GM19351 (cell line): Measurements from ENCODE around the gene IER5L.

Source experiments
- ATAC-seq: cut with Tn5 transposase; IDR thresholded peaks from one replicate; pipeline ENCODE4 v1.9.1; 2021; ENCODE audit warnings: mild to moderate bottlenecking, moderate library complexity; ENCODE audit not compliant: unreplicated experiment

The IER5L gene

GRCh38 chr9:129177791-129178567, at the start of gene IER5L:
Gene IER5L (minus strand): TSS chr9:129178261. CDS start chr9:129178052, 209 bp downstream.
- peak; percentile 86 for ATAC-seq

- no peak for ATAC-seq
Observed at GRCh38 chr9:129227843-129228189, 49.8 kb upstream of the IER5L start.

DNA sequence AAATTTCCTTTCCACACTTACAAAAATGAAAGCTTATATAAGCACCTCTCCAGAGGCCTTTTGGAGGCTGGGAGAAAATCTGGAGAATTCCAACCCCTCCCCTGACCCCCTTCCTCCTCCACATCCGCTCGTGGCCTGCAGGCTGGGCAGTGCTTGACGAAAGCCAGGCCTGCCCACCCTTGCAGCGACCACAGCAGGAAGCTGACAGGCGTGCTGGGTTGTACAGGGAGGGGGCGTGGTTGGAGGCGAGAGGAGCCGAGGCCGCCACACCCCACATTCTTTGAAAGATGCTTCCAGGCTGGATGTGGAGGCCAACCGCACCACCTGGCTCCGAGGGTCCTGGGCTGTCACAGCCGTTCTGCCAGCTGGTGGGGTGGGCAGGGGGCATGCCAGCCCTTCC, 47.8 kb upstream of the IER5L start:
- no peak for ATAC-seq

- ATAC-seq: no peak
Observed at GRCh38 chr9:129225490-129225778, 47.4 kb upstream of the IER5L start.

- ATAC-seq: no peak
Observed at GRCh38 chr9:129224618-129225489, 46.8 kb upstream of the IER5L start.

DNA sequence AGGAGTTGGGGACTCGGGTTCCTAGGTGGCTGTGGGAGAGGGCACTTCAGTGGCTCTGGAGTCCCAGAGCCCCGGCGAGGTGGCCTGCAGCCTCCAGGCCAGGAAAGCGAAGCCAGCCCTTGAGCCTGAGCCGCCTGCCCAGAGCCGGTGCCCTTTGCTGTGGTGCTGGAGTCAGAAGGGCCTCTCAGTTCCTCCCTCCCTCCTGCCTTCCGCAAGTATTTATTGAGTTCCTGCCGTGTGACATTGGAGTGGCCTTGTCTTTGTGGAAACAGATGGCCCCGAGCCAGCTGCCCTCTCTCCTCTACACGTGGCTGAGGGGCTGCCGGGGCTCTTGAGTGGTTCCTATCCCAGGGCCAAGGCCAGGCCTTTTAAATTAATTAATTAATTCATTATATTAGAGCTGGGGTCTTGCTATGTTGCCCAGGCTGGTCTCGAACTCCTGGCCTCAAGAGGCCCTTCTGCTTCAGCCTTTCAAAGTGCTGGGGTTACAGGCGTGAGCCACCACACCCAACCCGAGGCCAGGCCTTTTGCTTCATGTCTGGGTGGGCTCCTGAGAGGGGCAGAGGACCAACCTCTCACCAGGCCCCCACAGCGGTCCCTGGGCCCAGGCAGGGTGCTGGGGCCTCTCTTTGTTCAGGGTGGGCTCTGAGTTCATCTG, 45.6 kb upstream of the IER5L start:
- no peak for ATAC-seq

DNA sequence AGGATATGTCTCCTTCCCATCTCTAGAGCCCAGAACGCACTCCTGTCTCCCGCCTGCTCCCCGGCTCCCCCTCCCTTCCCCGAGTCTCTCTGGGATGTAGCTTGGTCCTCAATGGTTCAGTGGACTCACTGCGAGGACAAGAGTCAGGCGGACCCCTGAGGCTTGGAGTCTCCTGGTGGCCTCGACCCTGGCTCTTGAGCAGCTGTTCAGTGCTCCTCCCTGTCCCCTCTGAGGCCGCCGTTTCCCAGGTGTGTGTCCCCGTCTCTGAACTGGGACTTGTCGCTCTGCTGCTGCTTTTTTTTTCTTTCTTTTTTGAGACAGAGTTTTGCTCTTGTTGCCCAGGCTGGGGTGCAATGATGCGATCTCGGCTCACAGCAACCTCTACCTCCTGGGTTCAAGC, 44.8 kb upstream of the IER5L start:
- ATAC-seq: no peak

DNA sequence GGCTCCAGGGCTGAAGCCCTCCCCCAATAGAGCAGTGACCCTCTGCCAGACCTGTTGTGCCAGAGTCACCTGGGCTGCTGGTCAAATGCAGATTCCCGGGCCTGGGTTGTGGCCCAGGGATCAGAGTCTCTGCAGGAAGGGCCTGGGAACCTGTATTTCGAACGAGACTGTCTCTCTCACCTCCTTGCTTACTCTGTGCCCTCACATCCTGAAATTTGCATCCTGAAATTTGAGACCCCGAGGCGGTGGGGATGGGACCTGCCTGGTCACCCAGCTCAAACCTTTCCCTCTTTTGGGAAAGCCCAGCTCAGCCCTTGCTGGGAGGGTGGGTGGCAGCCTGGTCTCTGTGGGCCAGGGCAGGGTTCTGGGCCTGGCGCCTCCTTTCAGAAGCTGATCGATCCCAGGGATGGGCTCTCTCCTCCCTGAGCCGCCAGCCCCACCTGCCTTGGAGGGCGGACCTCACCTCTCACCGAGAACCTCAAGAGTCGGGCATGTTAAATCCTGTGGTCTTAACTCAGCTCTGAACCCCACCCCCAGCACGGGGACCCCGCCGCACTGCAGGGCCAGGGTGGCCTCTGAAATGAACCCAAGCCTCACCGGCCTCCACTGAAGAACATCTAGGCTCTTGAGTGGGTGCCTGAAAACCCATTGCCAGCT, 44.0 kb upstream of the IER5L start:
- ATAC-seq: no peak

DNA sequence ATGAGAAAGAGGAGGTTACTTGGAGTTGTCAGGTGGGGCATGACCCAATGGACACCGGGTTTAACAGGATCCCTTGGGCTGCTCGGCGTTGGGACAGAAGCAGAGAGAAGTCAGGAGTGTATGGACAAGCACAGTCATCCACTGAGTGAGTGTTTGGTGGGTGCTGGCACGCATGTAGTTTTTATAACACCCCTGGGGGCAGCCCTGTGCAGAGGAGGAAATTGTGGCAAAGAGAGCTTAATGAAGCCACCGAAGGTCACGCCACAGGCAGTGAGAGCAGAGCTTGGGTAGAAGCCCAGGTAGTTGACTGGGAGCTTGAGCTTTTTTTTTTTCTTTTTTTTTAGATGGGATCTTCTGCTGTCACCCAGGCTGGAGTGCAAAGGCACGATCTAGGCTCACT, 43.2 kb upstream of the IER5L start:
- ATAC-seq: no peak

GRCh38 chr9:129220771-129221170, 42.7 kb upstream of the IER5L start:
- no peak for ATAC-seq

- ATAC-seq: no peak
Observed at GRCh38 chr9:129218918-129219317, 40.9 kb upstream of the IER5L start.

GRCh38 chr9:129218272-129218625, 40.2 kb upstream of the IER5L start:
- no peak for ATAC-seq

DNA sequence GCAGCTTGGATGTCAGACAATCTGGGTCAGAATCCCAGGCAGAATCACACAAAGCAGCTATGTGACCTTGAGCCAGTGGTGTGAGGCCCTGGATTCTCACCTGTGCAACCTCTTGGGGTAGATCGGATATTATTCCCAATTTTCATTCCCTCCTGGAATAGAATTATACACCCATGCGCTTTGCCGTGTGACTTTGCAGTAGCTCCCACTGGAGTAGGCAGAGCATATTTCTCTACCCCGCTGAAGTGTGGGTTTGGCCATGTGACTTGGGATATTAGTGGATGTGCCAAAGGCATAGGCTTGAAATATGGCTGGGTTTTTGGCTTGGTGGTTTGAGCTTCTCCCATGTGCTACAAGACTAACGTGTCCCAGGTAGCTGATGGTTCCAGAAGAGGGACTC, 35.5 kb upstream of the IER5L start:
- ATAC-seq: no peak

DNA sequence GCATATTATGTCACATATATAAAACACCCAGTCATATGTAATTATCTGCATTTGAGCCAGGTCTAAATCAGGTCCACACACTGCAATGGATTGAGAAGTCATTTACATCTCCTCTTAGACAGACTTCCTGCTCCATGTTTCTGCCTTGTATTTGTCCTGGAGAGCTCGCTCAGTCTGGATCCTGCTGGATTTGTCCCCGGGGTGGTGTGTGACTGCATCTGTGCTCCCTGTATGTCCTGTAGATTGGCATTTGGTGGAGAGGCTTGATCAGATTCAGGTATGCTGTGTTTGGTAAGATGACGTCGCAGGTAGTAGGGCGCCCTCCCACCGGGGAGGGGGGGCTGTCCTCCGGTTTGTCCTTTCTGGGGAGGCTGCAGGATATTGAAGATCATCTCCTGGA, 33.6 kb upstream of the IER5L start:
- ATAC-seq: no peak

DNA sequence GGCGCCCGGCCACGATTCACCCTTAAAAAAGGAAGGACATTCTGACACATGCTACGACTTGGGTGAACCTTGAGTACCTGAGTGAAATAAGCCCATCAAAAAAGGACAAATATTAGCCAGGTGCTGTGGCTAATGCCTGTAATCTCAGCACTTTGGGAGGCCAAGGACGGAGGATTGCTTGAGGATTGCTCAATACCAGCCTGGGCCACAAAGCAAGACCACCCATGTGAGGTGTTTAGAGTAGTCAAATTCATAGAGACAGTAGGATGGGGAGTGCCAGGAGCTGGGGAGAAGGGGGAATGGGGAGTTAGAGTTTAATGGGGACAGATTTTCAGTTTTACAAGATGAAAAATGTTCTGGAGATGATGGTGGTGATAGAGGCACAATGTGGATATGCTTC, 32.1 kb upstream of the IER5L start:
- no peak for ATAC-seq

GRCh38 chr9:129209580-129209979, 31.5 kb upstream of the IER5L start:
- ATAC-seq: no peak

DNA sequence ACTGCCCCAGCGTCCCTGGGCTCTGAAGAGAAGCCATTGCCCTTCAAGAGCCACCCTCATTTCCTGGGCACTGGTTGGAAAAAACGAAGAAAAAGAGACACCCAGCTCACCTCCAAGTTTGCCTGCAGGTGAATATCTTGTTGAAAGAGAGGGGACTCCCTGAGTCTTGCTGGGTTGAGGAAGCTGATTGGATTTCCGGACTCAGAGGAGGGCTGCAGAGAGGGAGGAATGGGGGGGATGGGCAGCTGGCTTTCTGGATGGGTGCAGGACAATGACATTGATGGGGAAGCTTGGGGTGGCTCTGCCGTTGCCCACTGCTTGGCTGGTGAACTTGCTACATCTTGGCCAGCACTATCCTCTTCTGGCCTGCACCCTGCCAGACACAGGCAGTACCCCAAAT, 31.0 kb upstream of the IER5L start:
- no peak for ATAC-seq

DNA sequence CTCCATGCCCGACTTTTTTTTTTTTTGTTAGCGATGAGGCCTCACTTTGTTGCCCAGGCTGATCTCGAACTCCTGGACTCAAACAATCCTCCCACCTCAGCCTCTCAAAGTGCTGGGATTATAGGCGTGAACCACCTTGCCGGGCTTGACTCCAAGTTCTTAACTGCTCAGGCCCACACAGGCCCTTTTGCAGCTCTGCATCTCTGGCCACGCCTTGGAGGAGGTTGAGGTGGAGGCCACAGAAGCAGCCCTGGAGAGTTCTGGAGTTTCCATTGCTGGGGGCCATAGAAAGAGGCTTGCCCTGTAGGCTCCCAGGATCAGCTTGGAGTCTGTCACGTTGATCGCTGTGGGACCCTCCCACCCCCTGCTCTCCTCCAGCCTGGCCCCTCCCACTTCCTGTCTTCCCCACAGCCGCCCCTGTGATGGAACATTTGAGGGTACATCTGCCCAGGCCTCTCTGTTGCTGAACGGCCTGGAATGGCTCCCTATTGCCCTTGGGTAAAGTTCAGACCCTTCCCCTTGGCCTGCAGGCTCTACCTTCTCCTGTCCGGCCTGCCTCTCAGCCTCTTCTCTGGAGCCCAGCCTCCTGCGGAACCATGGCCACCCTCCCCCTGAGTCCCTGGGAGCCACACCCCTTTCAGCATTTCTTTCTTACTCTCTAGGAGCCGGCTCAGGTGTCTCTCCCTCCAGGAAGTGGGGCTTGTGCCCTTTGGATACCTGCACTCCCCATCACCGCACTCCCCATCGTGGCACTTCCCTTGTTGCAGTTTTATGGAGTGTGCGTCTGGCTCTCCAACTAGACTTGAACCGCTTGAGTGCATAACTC, 30.4 kb upstream of the IER5L start:
- no peak for ATAC-seq

GRCh38 chr9:129206905-129207304, 28.8 kb upstream of the IER5L start:
- no peak for ATAC-seq

- ATAC-seq: no peak
Observed at GRCh38 chr9:129206401-129206800, 28.3 kb upstream of the IER5L start.

GRCh38 chr9:129204840-129205239, 26.8 kb upstream of the IER5L start:
- no peak for ATAC-seq
